ENCODE results near the gene MYRIP. TPM values are rescaled to one million over a fixed set of nuclear protein-coding genes. Genes with fewer than 3 reads are reported as not detected.

Gene MYRIP
- total RNA-seq, 4 donors from 2014 or later: 1.0 to 9.6 (median 3.2) TPM

GRCh38 chr3:40137591-40138295 is 328.3 kb downstream of the MYRIP start:
- no peak for TF ChIP-seq CTCF (IDR thresholded peaks at IDR 0.05)
- ATAC-seq (ENCODE audit: low FRiP score) (no peak), DNase-seq (ENCODE audit: low spot score) (no peak)

- ATAC-seq (ENCODE audit: low FRiP score) (no peak), DNase-seq (ENCODE audit: low spot score) (no peak)
- TF ChIP-seq CTCF (IDR thresholded peaks at IDR 0.05): no peak
Measured at GRCh38 chr3:40143283-40144090, 334.1 kb downstream of the MYRIP start.

GRCh38 chr3:40148827-40149226 is 339.4 kb downstream of the MYRIP start:
- no peak for DNase-seq (ENCODE audit: low spot score)
- no peak for ATAC-seq (ENCODE audit: low FRiP score)
- TF ChIP-seq CTCF (IDR thresholded peaks at IDR 0.05): no peak

GRCh38 chr3:40152482-40153133 is 343.2 kb downstream of the MYRIP start:
- no peak for DNase-seq (ENCODE audit: low spot score)
- TF ChIP-seq CTCF (IDR thresholded peaks at IDR 0.05): no peak
- no peak for ATAC-seq (ENCODE audit: low FRiP score)

GRCh38 chr3:40160933-40161332 is 351.5 kb downstream of the MYRIP start:
- no peak for TF ChIP-seq CTCF (IDR thresholded peaks at IDR 0.05)
- DNase-seq (ENCODE audit: low spot score) (no peak), ATAC-seq (ENCODE audit: low FRiP score) (no peak)

- DNase-seq (ENCODE audit: low spot score) (no peak), ATAC-seq (ENCODE audit: low FRiP score) (no peak)
- no peak for TF ChIP-seq CTCF (IDR thresholded peaks at IDR 0.05)
Measured at GRCh38 chr3:40162616-40163015, 353.2 kb downstream of the MYRIP start.
